ENCODE results near the gene CAMKK1.

CAMKK1 gene

DNA sequence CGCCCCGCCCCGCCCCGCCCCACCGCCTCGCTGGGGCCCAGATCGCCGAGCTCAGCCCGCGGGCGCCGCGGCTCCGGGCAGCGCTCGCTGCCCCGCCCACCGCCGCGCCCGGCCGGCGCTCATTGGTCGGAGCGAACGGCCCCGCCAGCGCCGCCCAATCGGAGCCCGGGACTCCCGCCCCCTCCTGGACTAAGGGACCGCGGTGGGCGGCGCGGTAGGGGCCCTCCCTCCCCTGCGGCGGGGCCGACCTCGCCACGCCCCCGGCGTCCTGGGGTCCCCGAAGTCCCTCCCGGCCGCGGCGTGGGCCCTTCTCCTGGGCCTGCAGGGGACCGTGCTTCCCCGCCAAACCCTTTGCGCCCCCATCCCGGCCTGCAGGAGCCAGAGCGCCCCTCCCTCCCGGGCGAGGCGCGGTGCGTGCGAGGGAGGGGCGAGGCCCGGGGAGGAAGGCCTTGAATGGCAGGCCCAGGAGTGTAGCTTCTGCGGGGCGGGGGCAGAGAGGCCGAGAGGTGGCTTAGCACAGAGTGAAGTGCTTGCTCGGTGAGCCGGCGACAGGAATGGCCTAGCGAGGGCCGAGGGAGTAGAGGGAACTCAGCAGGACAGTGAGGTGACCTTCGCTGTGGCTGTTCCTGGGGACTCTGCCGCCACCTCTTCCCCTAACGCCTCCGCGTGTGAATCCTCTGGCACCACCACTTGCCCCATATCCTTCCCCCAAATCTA lies at the start of gene CAMKK1:
Gene CAMKK1, minus strand, starts transcription at position 51 of the 717 bp plus-strand sequence. CDS start 7,366 bp downstream, outside the sequence.
- DNase-seq, result peak; percentile 92

- DNase-seq, result no peak
These were observed 48.3 kb upstream of the CAMKK1 start for GRCh38 chr17:3940965-3941698.

GRCh38 chr17:3937359-3937758 lies 44.5 kb upstream of the CAMKK1 start:
- DNase-seq, result no peak

- DNase-seq, result no peak
These were observed 43.0 kb upstream of the CAMKK1 start for GRCh38 chr17:3935825-3936355.

- DNase-seq, result peak; percentile 44
These were observed 42.3 kb upstream of the CAMKK1 start for GRCh38 chr17:3935140-3935542.

DNA sequence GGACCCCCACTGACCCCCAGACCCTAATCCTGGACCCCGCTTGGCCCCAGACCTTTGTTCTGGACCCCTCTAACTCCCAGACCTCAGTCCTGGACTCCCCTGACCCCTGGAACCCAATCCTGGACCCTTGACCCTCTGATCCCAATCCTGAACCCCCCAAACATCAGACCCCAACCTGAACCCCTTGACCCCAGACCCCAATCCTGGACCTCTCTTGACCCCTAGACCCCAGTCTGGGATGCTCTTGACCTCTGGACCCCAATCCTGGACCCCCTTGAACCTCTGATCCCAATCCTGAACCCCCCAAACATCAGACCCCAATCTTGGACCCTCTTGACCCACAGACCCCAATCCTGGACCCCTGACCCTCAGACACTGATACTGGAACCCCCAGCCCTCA lies 36.9 kb upstream of the CAMKK1 start:
- no peak for DNase-seq

- no peak for DNase-seq
These were observed 36.3 kb upstream of the CAMKK1 start for GRCh38 chr17:3929181-3929580.

GRCh38 chr17:3928406-3928805 lies 35.6 kb upstream of the CAMKK1 start:
- DNase-seq, result no peak

GRCh38 chr17:3927628-3928340 lies 34.9 kb upstream of the CAMKK1 start:
- DNase-seq, result no peak

DNA sequence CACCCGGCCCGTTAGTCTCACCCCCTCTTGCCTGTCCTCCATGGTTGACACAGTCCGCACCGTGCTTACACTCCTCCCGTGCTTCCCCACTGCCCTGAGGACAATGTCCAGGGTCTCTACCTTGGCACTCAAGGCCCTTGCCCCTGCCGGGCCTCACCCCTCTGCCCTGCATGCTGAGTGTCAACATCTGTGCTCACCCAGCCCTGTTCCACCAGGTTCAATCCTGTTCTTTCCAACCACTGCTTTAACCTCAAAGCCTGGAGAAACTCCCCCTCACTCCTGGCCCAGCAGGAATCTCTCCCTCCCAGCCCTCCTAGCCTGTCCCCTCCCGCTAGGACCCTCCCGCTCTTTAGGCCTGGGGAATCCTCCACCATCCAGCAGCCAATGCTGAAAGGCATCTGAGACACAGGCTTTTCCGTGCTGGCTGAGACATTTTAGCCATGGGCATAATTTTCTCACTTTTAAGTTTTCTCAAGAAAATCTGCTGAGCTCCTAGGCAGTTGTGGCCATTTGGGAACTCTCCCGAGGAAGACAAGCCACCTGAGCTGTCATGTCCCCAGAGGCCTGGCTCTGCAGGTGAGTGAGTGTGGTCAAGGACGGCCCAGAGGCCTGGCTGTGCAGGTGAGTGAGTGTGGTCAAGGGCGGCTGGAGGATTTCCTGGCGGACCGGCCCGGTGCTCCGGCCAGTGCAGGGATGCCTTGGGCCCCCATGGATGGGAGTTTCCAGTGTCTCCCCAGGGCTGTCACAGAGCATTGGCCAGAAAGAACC lies 34.2 kb upstream of the CAMKK1 start:
- DNase-seq, result no peak

- DNase-seq, result no peak
These were observed 33.0 kb upstream of the CAMKK1 start for GRCh38 chr17:3925684-3926485.

DNA sequence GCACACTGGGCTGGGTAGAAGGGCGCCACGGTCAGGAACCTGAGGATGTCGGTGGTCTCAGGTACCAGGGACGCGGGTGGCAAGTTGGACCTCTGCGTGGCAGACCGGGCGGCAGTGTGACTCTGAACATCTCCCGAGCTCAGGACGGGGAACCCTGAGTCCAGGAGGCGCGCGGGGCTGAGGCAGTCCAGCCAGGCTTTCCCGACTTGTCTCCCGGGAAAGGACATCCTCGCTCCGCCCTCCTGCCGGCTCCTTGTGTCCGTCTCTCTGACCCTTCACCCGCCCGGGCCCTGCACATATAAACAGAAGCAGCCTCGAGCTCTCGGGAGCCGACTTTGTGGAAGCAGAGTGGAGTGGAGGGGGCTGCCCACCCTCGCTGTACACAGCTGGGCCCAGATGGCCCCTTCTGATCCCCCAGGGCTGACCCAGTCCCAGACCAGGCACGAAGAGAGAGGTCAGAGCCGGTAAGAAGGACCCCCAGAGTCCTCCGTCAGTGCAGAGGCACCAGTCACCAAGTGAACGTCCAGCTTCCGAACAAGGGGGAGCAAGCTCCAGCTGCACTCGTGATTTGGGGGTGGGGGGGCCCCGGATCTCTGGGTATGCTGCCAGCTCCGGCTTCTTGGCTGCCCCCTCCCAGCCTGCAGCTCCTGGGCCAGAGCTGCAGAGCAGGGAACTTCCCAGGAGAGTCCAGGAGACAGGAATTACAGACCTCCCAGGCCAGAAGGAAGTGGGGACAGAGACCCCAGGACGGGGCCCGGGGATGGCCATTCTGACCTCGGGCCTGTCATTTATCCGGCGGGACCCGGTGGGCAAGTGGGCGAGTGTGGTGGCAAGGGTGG lies 31.9 kb upstream of the CAMKK1 start:
- no peak for DNase-seq

DNA sequence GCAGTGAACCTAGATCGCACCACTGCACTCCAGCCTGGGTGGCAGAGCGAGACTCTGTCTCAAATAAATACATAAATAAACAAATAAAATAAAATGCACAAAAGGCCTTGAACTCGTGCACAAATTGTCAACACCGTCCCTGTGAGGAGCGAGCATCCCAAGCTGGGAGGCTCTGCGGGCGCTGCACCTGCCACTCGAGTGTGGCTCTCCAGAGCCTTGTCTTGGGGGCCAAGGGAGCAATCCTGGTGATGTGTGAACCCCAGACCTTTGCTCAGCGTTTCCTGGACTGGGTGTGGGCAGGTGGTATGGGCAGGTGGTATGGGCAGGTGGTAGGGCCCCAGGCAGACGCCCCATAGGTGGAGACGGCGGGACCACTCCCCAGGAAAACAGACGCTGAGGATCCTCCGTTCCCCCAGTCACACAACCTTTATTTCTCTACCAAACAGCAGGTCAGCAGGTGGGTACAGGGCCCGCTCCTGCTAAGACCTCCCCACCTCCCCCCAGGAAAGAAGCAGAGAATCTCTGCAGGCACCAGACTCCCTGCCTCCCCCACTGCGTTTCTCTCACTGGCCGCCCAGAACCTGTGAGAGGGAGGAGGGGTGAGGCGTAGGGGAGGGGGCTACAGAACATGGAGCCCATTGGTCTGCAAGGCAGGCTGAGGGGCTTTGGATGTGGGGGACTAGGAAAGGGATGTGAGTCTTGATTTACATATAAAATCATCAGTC lies 30.8 kb upstream of the CAMKK1 start:
- DNase-seq, result no peak

- DNase-seq, result no peak
These were observed 29.9 kb upstream of the CAMKK1 start for GRCh38 chr17:3922765-3923164.

- DNase-seq, result no peak
These were observed 28.9 kb upstream of the CAMKK1 start for GRCh38 chr17:3921502-3922319.

GRCh38 chr17:3921006-3921405 lies 28.2 kb upstream of the CAMKK1 start:
- DNase-seq, result no peak

DNA sequence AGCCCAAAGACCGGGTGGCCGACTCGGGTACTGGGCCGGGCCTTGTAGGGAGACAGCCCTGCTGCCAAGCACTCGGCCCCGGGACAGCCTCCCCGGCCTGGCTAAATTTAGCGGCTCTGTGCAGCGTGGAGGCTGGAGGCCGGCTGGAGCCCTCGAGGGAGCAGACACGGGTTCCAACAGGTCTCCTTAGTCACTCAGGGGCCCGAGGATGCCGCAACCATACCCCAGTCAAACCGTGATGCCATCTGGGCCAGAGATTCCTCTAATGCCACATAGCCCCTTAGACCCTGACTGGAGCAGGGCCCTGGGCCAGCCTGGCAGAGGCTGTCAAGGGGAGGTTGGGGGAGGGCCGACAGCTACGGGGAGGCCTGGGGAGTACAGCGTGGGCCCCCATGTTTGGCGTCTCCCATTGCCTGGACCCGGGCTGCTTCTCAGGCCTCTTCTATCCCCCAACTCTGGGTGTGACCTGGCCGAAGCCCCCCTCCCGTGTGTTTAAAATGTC lies 26.3 kb upstream of the CAMKK1 start:
- no peak for DNase-seq

DNA sequence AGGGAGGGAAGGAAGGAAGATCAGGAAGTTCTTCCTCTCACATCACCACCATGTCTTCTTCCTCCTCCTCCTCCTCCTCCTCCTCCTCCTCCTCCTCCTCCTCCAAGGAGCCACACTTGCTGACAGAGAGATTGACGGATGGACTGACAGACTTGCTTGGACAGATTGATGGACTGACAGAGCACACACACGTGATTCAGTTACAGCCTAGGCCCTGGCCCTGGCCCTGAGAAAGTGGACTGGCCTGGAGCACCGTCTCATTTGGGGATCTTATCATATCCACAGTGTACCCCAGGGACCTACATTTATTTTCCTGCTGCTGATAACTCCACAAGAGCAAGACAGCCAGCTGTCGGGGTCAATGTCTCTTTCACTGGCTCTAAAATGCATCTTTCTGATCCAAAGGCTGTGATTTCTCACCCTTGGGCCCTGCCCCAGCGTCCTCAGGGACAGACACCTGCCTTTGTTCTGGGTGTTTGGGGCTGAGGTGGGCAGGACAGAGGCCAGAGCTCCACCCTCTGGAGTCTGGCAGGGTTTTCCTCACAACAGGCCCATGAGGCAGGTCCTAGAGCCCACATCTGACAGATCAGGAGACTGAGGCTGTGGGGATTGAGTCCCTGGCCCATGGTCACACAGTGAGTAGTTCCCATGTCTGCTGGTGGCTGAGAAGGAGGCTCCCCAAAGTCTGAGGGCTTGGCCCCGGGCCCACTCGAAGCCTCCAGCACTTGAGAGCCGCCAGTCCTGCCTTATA lies 25.7 kb upstream of the CAMKK1 start:
- DNase-seq, result no peak

All from stimulated activated CD8-positive, alpha-beta memory T cell treated with anti-CD3 and anti-CD28 coated beads, Interleukin-4, amount 100 ng/mL, for 48 hours (primary cell).